H1 (cell line): ENCODE data around the gene UTP3. TPM values are rescaled to one million over a fixed set of nuclear protein-coding genes. Genes with fewer than 3 reads are reported as not detected.

Source experiments
- CTCF ChIA-PET: fragments of 300-600 bp; sonication (Branson Sonifier 250); formaldehyde crosslinking; loops from one replicate; lab custom pipeline; 2021; ENCODE audit not compliant: partially characterized antibody; lab: Charles Lee
- POLR2A ChIA-PET: fragments of 300-600 bp; sonication (Branson Sonifier 250); formaldehyde crosslinking; loops from one replicate; lab custom pipeline; 2021; ENCODE audit warnings: inconsistent platforms; ENCODE audit not compliant: partially characterized antibody; lab: Charles Lee
- DNase-seq, 2 experiments: peaks; one replicate each; pipeline versions ENCODE4 v3.0.0 to v3.0.0-alpha.2; 2010 to 2022; ENCODE audit warnings: low spot score in 2 of 2, low read depth in 1 of 2, mixed read lengths in 1 of 2
- FAIRE-seq: peaks from 2 replicates; lab custom pipeline; 2011; peaks lifted over from hg19 to GRCh38; lab: Jason Lieb, UNC
- H2AFZ ChIP-seq: 2 replicates; pipeline ENCODE4 v1.8.1; 2012; ENCODE audit warnings: low read length, inconsistent platforms
- H2AK5ac ChIP-seq: 2 replicates; pipeline ENCODE4 v1.6.1; 2013; ENCODE audit warnings: low read depth, low read length
- H2BK120ac ChIP-seq: replicated peaks from 2 replicates; pipeline ENCODE3; 2013; ENCODE audit warnings: low read depth, low read length, inconsistent platforms
- H2BK12ac ChIP-seq: 2 replicates; pipeline ENCODE4 v1.6.1; 2013; ENCODE audit warnings: low read depth, low read length
- H2BK15ac ChIP-seq: 2 replicates; pipeline ENCODE4 v1.6.1; 2013; ENCODE audit warnings: low read length
- H2BK20ac ChIP-seq: 2 replicates; pipeline ENCODE4 v1.6.1; 2013; ENCODE audit warnings: low read length
- H2BK5ac ChIP-seq: 2 replicates; pipeline ENCODE4 v1.6.1; 2013; ENCODE audit warnings: low read depth, low read length
- H3K14ac ChIP-seq: 2 replicates; pipeline ENCODE4 v1.6.1; 2013; ENCODE audit warnings: inconsistent platforms; ENCODE audit not compliant: insufficient read length
- H3K18ac ChIP-seq: 2 replicates; pipeline ENCODE4 v1.6.1; 2013; ENCODE audit warnings: low read length; ENCODE audit errors: extremely low read depth
- H3K23ac ChIP-seq: 2 replicates; pipeline ENCODE4 v1.6.1; 2013; ENCODE audit warnings: inconsistent platforms; ENCODE audit not compliant: insufficient read length
- H3K23me2 ChIP-seq: 2 replicates; pipeline ENCODE4 v1.6.1; 2013; ENCODE audit warnings: low read depth, low read length
- H3K27ac ChIP-seq: 2 replicates; pipeline ENCODE4 v1.6.1; 2011; ENCODE audit warnings: low read depth, low read length, inconsistent platforms
- H3K27me3 ChIP-seq, 4 experiments: replicated peaks in 1 of 4; 1 replicate in 1 of 4; 2 replicates in 3 of 4; pipeline versions ENCODE4 v1.6.1 to v1.8.1; 2011 to 2013; ENCODE audit warnings: low read length in 3 of 4, mild to moderate bottlenecking in 3 of 4, inconsistent platforms in 2 of 4, mixed read lengths in 2 of 4, moderate library complexity in 1 of 4; ENCODE audit not compliant: control insufficient read depth in 3 of 4, insufficient read depth in 3 of 4; ENCODE audit errors: extremely low read depth in 1 of 4
- H3K36me3 ChIP-seq, 4 experiments: 2 replicates each; pipeline versions ENCODE4 v1.6.1 to v1.8.1; 2011 to 2013; ENCODE audit warnings: mild to moderate bottlenecking in 4 of 4, low read length in 3 of 4, moderate library complexity in 2 of 4, control low read depth in 1 of 4, inconsistent platforms in 1 of 4; ENCODE audit not compliant: insufficient read depth in 4 of 4, control insufficient read depth in 2 of 4
- H3K4ac ChIP-seq: replicated peaks from 2 replicates; pipeline ENCODE3; 2013; ENCODE audit warnings: low read length, low read depth, mixed read lengths, inconsistent platforms; ENCODE audit not compliant: insufficient read length
- H3K4me1 ChIP-seq, 4 experiments: replicated peaks in 1 of 4; 1 replicate in 1 of 4; 2 replicates in 3 of 4; pipeline versions ENCODE4 v1.6.1 to v1.8.1; 2011 to 2013; ENCODE audit warnings: low read length in 3 of 4, inconsistent platforms in 2 of 4, mixed read lengths in 1 of 4; ENCODE audit not compliant: insufficient read depth in 4 of 4, control insufficient read depth in 3 of 4
- H3K4me2 ChIP-seq, 2 experiments: 2 replicates each; pipeline versions ENCODE4 v1.6.1 to v1.8.1; 2011 to 2013; ENCODE audit warnings: low read depth in 2 of 2, low read length in 2 of 2, control low read depth in 1 of 2, inconsistent platforms in 1 of 2, mild to moderate bottlenecking in 1 of 2; ENCODE audit not compliant: insufficient read depth in 1 of 2
- H3K4me3 ChIP-seq, 4 experiments: fragments of 200-600, 300-600 bp in 1 of 4; sonication (generic), shearing (Covaris generic), sonication (Bioruptor Twin) in 1 of 4; 2 replicates each; pipeline versions ENCODE4 v1.5.1 to v1.8.1; 2011 to 2016; ENCODE audit warnings: low read length in 4 of 4, low read depth in 3 of 4, control low read depth in 2 of 4, inconsistent platforms in 2 of 4, mild to moderate bottlenecking in 2 of 4, mixed read lengths in 1 of 4, moderate library complexity in 1 of 4; ENCODE audit not compliant: insufficient read depth in 2 of 4; ENCODE audit errors: extremely low read depth in 1 of 4
- H3K56ac ChIP-seq: replicated peaks from 2 replicates; pipeline ENCODE3; 2013; ENCODE audit warnings: low read depth, mild to moderate bottlenecking, mixed read lengths, low read length, inconsistent platforms; ENCODE audit not compliant: insufficient read length
- H3K79me1 ChIP-seq: 2 replicates; pipeline ENCODE4 v1.6.1; 2013; ENCODE audit warnings: low read depth, low read length, control low read depth
- H3K79me2 ChIP-seq, 2 experiments: 2 replicates each; pipeline versions ENCODE4 v1.6.1 to v1.8.1; 2012 to 2013; ENCODE audit warnings: low read length in 2 of 2, mild to moderate bottlenecking in 2 of 2, inconsistent platforms in 1 of 2; ENCODE audit not compliant: insufficient read depth in 2 of 2, control insufficient read depth in 1 of 2
- H3K9ac ChIP-seq, 4 experiments: replicated peaks in 1 of 4; 1 replicate in 1 of 4; 2 replicates in 3 of 4; pipeline versions ENCODE4 v1.6.1 to v1.8.1; 2011 to 2013; ENCODE audit warnings: low read depth in 3 of 4, low read length in 3 of 4, control low read depth in 2 of 4, mild to moderate bottlenecking in 2 of 4, moderate library complexity in 2 of 4, inconsistent platforms in 1 of 4; ENCODE audit errors: extremely low read depth in 1 of 4
- H3K9me3 ChIP-seq, 2 experiments: 2 replicates each; pipeline versions ENCODE4 v1.6.1 to v1.8.1; 2012 to 2013; ENCODE audit warnings: mild to moderate bottlenecking in 2 of 2, moderate library complexity in 2 of 2, control low read depth in 1 of 2, inconsistent platforms in 1 of 2, low read depth in 1 of 2, low read length in 1 of 2, mixed read lengths in 1 of 2; ENCODE audit not compliant: insufficient read depth in 2 of 2
- H4K20me1 ChIP-seq, 2 experiments: replicated peaks in 1 of 2; 2 replicates each; pipeline versions ENCODE3 to v1.8.1; 2011 to 2013; ENCODE audit warnings: inconsistent platforms in 2 of 2, low read length in 2 of 2, mild to moderate bottlenecking in 1 of 2; ENCODE audit not compliant: insufficient read depth in 2 of 2, control insufficient read depth in 1 of 2
- H4K5ac ChIP-seq: 2 replicates; pipeline ENCODE4 v1.6.1; 2013; ENCODE audit warnings: low read length, low read depth, mixed read lengths, inconsistent platforms; ENCODE audit not compliant: insufficient read length
- H4K8ac ChIP-seq: 2 replicates; pipeline ENCODE4 v1.8.0; 2013; ENCODE audit warnings: mild to moderate bottlenecking, moderate library complexity, low read length, inconsistent platforms; ENCODE audit not compliant: insufficient read depth; ENCODE audit errors: extremely low read depth
- H4K91ac ChIP-seq: replicated peaks from 2 replicates; pipeline ENCODE3; 2013; ENCODE audit warnings: low read length, mixed read lengths, inconsistent platforms; ENCODE audit not compliant: insufficient read length
- ASH2L ChIP-seq: fragments of 200-600, 300-600 bp; sonication (generic); IDR thresholded peaks from one replicate; pipeline ENCODE4 v1.7.1; 2017; ENCODE audit warnings: low read length
- CBX5 ChIP-seq: fragments of 300-800, 300-1000 bp; sonication (generic); IDR thresholded peaks from 2 replicates; pipeline ENCODE4 v1.7.1; 2016; ENCODE audit warnings: antibody characterized with exemption, low read length, low read depth
- CHD1 ChIP-seq: IDR thresholded peaks from 2 replicates; pipeline ENCODE4 v1.6.1; 2012; ENCODE audit warnings: low read depth, low read length, improper control_type of control experiment
- EZH2 ChIP-seq: fragments of 200-600 bp; sonication (generic); IDR thresholded peaks from 2 replicates; pipeline ENCODE4 v1.7.1; 2012; ENCODE audit warnings: low read depth, mild to moderate bottlenecking, moderate library complexity, low read length, inconsistent platforms; ENCODE audit not compliant: severe bottlenecking
- GABPA ChIP-seq: IDR thresholded peaks from 2 replicates; pipeline ENCODE4 v1.6.1; 2011; ENCODE audit warnings: mild to moderate bottlenecking, low read length, moderate library complexity, borderline replicate concordance; ENCODE audit not compliant: insufficient read depth
- GTF2F1 ChIP-seq: IDR thresholded peaks from 2 replicates; pipeline ENCODE4 v1.6.1; 2012; ENCODE audit warnings: low read depth, low read length, improper control_type of control experiment, borderline replicate concordance
- KDM4A ChIP-seq: IDR thresholded peaks from one replicate; pipeline ENCODE4 v1.7.1; 2012; ENCODE audit warnings: low read depth, mild to moderate bottlenecking, moderate library complexity, low read length, inconsistent platforms; ENCODE audit not compliant: severe bottlenecking
- PHF8 ChIP-seq: fragments of 200-600 bp; sonication (generic); conservative IDR thresholded peaks from 2 replicates; pipeline ENCODE4 v1.7.1; 2012; ENCODE audit warnings: low read depth, mild to moderate bottlenecking, inconsistent platforms, low read length, moderate library complexity
- SUZ12 ChIP-seq: fragments of 200-600 bp; sonication (generic); IDR thresholded peaks from 2 replicates; pipeline ENCODE4 v1.6.1; 2012; ENCODE audit warnings: mild to moderate bottlenecking, inconsistent platforms, low read length, moderate library complexity, mixed read lengths
- TBP ChIP-seq: IDR thresholded peaks from 2 replicates; pipeline ENCODE4 v1.6.1; 2011; ENCODE audit warnings: low read depth, low read length, improper control_type of control experiment
- WGBS, 2 experiments: shearing (Covaris generic) in 1 of 2; methylation state at CpG; one replicate each; pipeline versions ENCODE4 v1.1.6 to v1.1.7; 2013 to 2015; ENCODE audit warnings: low lambda C conversion rate in 2 of 2, mixed read lengths in 2 of 2, inconsistent platforms in 1 of 2, low coverage in 1 of 2, missing lambda C conversion rate in 1 of 2; ENCODE audit not compliant: insufficient replicate concordance in 2 of 2, insufficient coverage in 1 of 2, insufficient read length in 1 of 2; ENCODE audit errors: extremely low coverage in 1 of 2, missing lambda C conversion rate in 1 of 2; 5-methylcytosine and 5-hydroxymethylcytosine counted together
- polyA plus RNA-seq, 7 experiments: library from polyadenylated mRNA; depleted of rRNA in 3 of 7; stranded (reverse) in 5 of 7; unstranded in 2 of 7; fragments of >200 nt in 5 of 7; fragments of 200-250 nt in 2 of 7; gene quantifications; 1 replicate in 5 of 7; 2 replicates in 1 of 7; 4 replicates in 1 of 7; pipeline versions ENCODE4 v1.2.1 to v1.2.3, GENCODE V29; 2011 to 2013; ENCODE audit warnings: missing spikeins in 2 of 7, mixed read lengths in 2 of 7
- total RNA-seq: library from RNA; stranded (reverse); fragmentation: NEBNext Ultra II Directional; extraction: Animal tissue kit (Norgen Biotek cat#: 25700); gene quantifications from 2 replicates; pipeline ENCODE4 v1.2.1, GENCODE V29; 2021

Gene UTP3
- total and polyA plus RNA-seq, 2 of the 8 experiments (the other 6 are each of a cell fraction or from before 2014, with no cell fraction given): 11.2 to 51.3 TPM

DNA sequence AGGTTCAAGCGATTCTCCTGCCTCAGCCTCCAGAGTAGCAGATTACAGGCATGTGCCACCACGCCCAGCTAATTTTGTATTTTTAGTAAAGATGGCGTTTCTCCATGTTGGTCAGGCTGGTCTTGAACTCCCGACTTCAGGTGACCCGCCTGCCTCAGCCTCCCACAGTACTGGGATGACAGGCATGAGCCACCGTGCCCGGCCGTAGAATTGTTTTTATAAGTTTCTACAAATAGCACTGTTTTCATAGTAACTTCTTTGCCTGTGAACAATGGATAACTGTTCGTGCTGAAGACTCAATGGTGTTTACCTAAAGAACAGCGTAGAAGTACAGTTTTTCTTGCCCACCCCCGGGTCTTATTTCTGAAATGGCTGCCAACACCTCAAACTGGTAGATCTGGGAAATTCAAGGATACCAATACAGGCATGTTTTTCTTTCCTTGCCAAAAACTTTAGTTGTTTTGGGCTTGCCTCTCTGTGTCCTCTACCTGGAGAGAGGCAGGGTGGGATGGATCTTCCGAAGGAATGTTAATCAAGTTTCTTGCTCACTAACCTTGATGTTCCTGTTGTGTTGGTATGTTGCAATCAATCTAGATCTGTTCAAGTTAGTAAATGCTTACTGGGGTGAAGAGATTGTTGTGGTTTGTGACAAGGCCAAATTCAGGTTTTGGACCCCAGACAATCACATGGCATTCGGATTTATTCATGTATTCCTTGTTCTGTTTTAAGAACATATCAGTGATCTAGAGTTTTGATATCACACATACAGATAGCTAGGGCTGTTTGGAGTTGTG, 30.7 kb downstream of the UTP3 start:
- Histone ChIP-seq H2BK15ac (no peak overlapping the region), H3K9me3 (no peaks in the 10 kb centered on the region), H3K4me1 (peaks cover 0 to 5% (median 2%) of the 10 kb centered on the region in 4 experiments; a peak in 4 of 7 replicates), H3K56ac (no peak overlapping the region), H4K8ac (no peak overlapping the region), H2AK5ac (no peak overlapping the region), H3K36me3 (no peaks in the 10 kb centered on the region), H3K4me3 (no peak overlapping the region), H3K23me2 (no peaks in the 10 kb centered on the region), H4K91ac (no peak overlapping the region), H3K18ac (no peak overlapping the region), H2BK12ac (no peak overlapping the region), H3K4ac (no peak overlapping the region), H2AFZ (no peak overlapping the region), H2BK5ac (no peak overlapping the region), H3K79me2 (peaks cover 0 to 19% of the 10 kb centered on the region in 2 experiments; a peak in 2 of 4 replicates), H3K14ac (no peak overlapping the region), H3K79me1 (peaks cover 3% of the 10 kb centered on the region; the same call in 1 of the 2 replicates), H4K20me1 (no peaks in the 10 kb centered on the region), H4K5ac (no peak overlapping the region), H3K27me3 (no peaks in the 10 kb centered on the region), H2BK120ac (no peak overlapping the region), H3K4me2 (no peak overlapping the region), H3K9ac (no peak overlapping the region), H3K27ac (no peak overlapping the region), H3K23ac (no peak overlapping the region), H2BK20ac (no peak overlapping the region)
- TF ChIP-seq KDM4A: no peak
- no peak for TF ChIP-seq EZH2
- no peak for TF ChIP-seq CBX5
- TF ChIP-seq GTF2F1: no peak
- no peak for TF ChIP-seq PHF8
- TF ChIP-seq ASH2L: no peak
- no peak for TF ChIP-seq CHD1
- no peak for TF ChIP-seq SUZ12
- no peak for TF ChIP-seq GABPA
- no peak for TF ChIP-seq TBP
- CTCF ChIA-PET: interaction anchor here (1.0 to 1.8 kb wide), 3 partner anchors 13 to 67 kb away, joined by 4 to 8 read pairs (median 5); no protein-coding TSS in a partner anchor
- FAIRE-seq: no peak
- 87% methylated on average over 12 of the region's 13 CpGs; no CpG with 5 or more reads in 1 of the 2 experiments for WGBS, 2 experiments
- POLR2A ChIA-PET: interaction anchor here (1.0 to 1.2 kb wide), 2 partner anchors 13 to 15 kb away, joined by 3 read pairs; no protein-coding TSS in a partner anchor
- DNase-seq: no peak
